ENCODE measurements around the gene FBRSL1. TPM values are rescaled to one million over a fixed set of nuclear protein-coding genes. Genes with fewer than 3 reads are reported as not detected.
A peak's percentile ranks its signal among the peaks of the same experiment; 100 is the strongest.

Gene FBRSL1
- total RNA-seq, 3 donors from 2014 or later: 3.5 to 9.8 (median 7.2) TPM

DNA sequence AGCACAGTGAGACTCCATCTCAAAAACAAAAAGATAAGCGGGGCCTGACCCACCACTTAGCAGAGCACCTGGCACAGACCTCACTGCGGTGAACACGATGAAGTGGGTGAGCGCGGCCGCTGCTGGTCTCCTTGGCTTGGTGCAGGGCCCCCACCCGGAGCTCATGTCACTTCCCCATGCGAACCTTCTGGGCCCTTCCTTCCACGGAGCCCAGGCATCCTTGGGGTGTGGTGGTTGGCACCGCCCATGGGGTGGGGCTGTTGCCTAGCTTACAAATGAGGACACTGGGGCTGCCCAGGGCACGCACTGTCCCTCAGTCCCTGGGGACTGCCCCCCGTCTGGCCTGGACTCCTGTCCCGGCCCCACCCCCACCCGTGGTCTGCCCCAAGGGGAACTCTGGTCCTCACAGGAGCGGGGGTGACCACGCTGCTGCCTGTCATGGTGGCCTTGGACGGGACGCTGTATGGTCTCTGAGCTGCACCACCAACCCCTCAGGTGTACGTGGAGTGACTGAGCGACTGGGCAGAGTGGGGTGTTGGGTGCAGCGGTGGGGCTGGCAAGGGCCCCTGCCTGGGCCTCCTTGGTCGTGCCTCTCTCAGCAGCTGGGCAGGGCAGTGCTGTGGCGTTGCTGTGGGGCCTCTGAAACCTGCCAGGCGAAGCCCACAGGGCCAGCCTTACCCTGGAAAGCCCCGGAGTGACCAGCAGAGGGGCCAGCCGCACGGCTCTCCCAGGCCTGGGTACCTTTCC is 15.3 kb downstream of the FBRSL1 start:
- H3K9me3 ChIP-seq: no peaks in the 10 kb centered on the region
- TF ChIP-seq CTCF (IDR thresholded peaks at IDR 0.05) (no peak), POLR2A (IDR thresholded peaks at IDR 0.05) (no peak), POLR2AphosphoS5 (IDR thresholded peaks at IDR 0.05) (no peak)

GRCh38 chr12:132505852-132506219 is 15.9 kb downstream of the FBRSL1 start:
- Histone ChIP-seq H3K36me3 (no peaks in the 10 kb centered on the region), H3K27me3 (no peaks in the 10 kb centered on the region), H3K9me3 (no peaks in the 10 kb centered on the region), H3K4me1 (peaks cover 0 to 19% of the 10 kb centered on the region in 2 donors), H3K4me3 (no peak overlapping the region), H3K27ac (peak overlapping the region; percentile 14 to 39)
- no peak for TF ChIP-seq POLR2AphosphoS5 (IDR thresholded peaks at IDR 0.05)
- TF ChIP-seq CTCF (IDR thresholded peaks at IDR 0.05): no peak
- no peak for TF ChIP-seq POLR2A (IDR thresholded peaks at IDR 0.05)
- no peak for DNase-seq (ENCODE audit: low spot score in 2 of 2)
- intact Hi-C loops (cut with DNase I; ENCODE audit: low total_unique reads): no loop called here

More for the DNA sequence above, 15.3 kb downstream of the FBRSL1 start:
- intact Hi-C loops (cut with DNase I; ENCODE audit: low total_unique reads): no loop called here
- Histone ChIP-seq H3K27me3 (no peaks in the 10 kb centered on the region), H3K27ac (no peak overlapping the region), H3K4me3 (no peak overlapping the region), H3K4me1 (peaks cover 0 to 19% of the 10 kb centered on the region in 2 donors), H3K36me3 (no peaks in the 10 kb centered on the region)
- DNase-seq (ENCODE audit: low spot score in 2 of 2): no peak

GRCh38 chr12:132506328-132507160 is 16.6 kb downstream of the FBRSL1 start:
- peak in 1 of 2 donors; percentile 49 for DNase-seq (ENCODE audit: low spot score in 2 of 2)
- Histone ChIP-seq H3K4me1 (peaks cover 0 to 19% of the 10 kb centered on the region in 2 donors), H3K9me3 (no peaks in the 10 kb centered on the region), H3K36me3 (no peaks in the 10 kb centered on the region), H3K27ac (peak overlapping the region; percentile 14 to 39), H3K4me3 (peak overlapping the region in 2 of 3 donors; percentile 4 to 46), H3K27me3 (no peaks in the 10 kb centered on the region)
- TF ChIP-seq CTCF (IDR thresholded peaks at IDR 0.05) (no peak), POLR2A (IDR thresholded peaks at IDR 0.05) (no peak), POLR2AphosphoS5 (IDR thresholded peaks at IDR 0.05) (no peak)
- intact Hi-C loops (cut with DNase I; ENCODE audit: low total_unique reads): no loop called here

GRCh38 chr12:132507161-132507538 is 17.2 kb downstream of the FBRSL1 start:
- TF ChIP-seq POLR2AphosphoS5 (IDR thresholded peaks at IDR 0.05) (no peak), CTCF (IDR thresholded peaks at IDR 0.05) (no peak), POLR2A (IDR thresholded peaks at IDR 0.05) (no peak)
- no peaks in the 10 kb centered on the region for H3K27me3 ChIP-seq
- H3K36me3 ChIP-seq: no peaks in the 10 kb centered on the region
- DNase-seq (ENCODE audit: low spot score in 2 of 2): no peak
- intact Hi-C loops (cut with DNase I; ENCODE audit: low total_unique reads): no loop called here
- peak overlapping the region in 2 of 3 donors; percentile 4 to 46 for H3K4me3 ChIP-seq
- H3K9me3 ChIP-seq: no peaks in the 10 kb centered on the region
- peak overlapping the region in 1 of 2 donors; percentile 39 for H3K27ac ChIP-seq
- peaks cover 0 to 19% of the 10 kb centered on the region in 2 donors for H3K4me1 ChIP-seq

Data from breast epithelium (tissue), 4 donors.